Adipose tissue (tissue), 3 donors: ENCODE measurements around the gene PDLIM7. TPM values are rescaled to one million over a fixed set of nuclear protein-coding genes. Genes with fewer than 3 reads are reported as not detected.

Source experiments
- H3K27ac ChIP-seq: one replicate; pipeline ENCODE4 v1.5.1; 2013; ENCODE audit warnings: low read depth, low read length
- WGBS, 3 donors: extraction: QIAGEN DNeasy Blood & Tissue Kit; methylation state at CpG; one replicate each; pipeline ENCODE4 v1.1.7; 2013; 5-methylcytosine and 5-hydroxymethylcytosine counted together
- polyA plus RNA-seq, 3 donors: library from polyadenylated mRNA; stranded (reverse); fragments of 200-250 nt; gene quantifications; one replicate each; pipeline ENCODE4 v1.2.3, GENCODE V29; 2013
- donor health status: healthy with polysubstance abuse.
- donor health status: Bipolar disorder and iron deficiency.
- donor health status: healthy.

The PDLIM7 gene
- polyA plus RNA-seq, 3 donors: 10.5 to 105 (median 54.0) TPM

DNA sequence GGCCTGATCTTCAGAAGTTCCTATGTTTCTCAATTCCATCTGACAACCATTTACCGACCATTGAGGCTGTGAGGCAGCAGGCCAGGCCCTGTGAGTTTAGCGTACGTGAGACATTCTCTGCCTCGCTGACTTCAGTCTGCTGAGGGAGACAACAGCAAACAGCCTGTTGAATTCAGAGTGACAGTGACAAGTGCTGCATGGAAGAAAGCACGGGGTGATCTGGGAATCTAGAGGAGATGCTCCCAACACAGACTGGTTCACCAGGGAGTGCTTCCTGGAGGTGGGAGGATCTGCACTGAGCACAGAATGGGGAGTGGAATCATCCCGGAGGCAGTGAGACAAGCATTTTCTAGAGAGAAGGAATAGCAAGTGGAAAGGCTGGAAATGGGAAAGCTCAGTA is 29.4 kb upstream of the PDLIM7 start:
- H3K27ac ChIP-seq: no peak overlapping the region
- WGBS, 3 donors: 85 to 92% (median 91%) methylated on average over 6 of the region's 6 CpGs

DNA sequence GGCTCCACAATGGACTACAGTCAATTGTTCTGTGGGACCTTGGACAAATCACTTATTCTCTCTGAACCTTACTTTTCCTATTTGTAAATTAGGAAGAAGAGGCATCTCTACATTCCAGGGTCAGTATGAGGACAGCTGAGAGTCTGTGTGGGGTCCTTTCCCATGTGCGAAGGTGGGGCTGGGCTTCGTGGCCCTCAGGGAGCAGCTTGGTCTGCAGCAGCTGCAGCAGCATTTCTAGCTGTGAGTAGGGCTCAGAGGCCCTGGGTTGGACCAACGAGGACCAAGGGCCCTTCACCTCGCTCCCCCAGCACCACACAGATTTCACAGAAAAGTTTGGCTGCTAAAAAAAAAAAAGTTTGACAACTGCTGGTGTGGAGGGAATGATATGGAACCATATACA is 28.8 kb upstream of the PDLIM7 start:
- WGBS, 3 donors: 93 to 95% (median 93%) methylated on average over 4 of the region's 4 CpGs
- H3K27ac ChIP-seq: no peak overlapping the region

- H3K27ac ChIP-seq: no peak overlapping the region
Observed at GRCh38 chr5:177524941-177525655, 27.7 kb upstream of the PDLIM7 start.

DNA sequence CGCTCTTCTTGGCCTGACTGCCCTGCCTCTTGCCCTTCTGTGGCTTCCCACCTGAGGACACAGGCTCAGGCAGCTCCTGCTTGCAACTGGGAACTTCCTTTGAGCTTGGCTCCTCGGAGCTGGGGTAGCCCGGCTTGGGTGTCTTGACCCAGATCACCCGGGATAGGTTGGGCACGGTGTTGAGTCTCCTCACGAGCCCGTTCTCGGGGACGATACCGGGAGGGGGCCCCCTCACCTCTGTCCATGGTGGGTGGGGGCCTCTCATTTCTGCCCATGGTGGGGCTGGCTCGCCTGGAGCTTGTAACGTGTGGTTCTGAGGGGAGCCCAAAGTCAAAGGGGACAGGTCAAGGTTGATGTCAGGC is 27.1 kb upstream of the PDLIM7 start:
- H3K27ac ChIP-seq: no peak overlapping the region
- WGBS, 3 donors: 90 to 95% (median 95%) methylated on average over 12 of the region's 12 CpGs

More at GRCh38 chr5:177524941-177525655, 27.7 kb upstream of the PDLIM7 start:
- 86 to 94% (median 87%) methylated on average over 10 of the region's 10 CpGs for WGBS, 3 donors

GRCh38 chr5:177523711-177524538 is 26.5 kb upstream of the PDLIM7 start:
- WGBS, 3 donors: 94 to 98% (median 97%) methylated on average over 19 of the region's 19 CpGs
- no peak overlapping the region for H3K27ac ChIP-seq

- H3K27ac ChIP-seq: no peak overlapping the region
- 75 to 88% (median 85%) methylated on average over 2 of the region's 2 CpGs for WGBS, 3 donors
Observed at GRCh38 chr5:177520916-177521513, 23.6 kb upstream of the PDLIM7 start.

GRCh38 chr5:177520271-177520670 is 22.9 kb upstream of the PDLIM7 start:
- H3K27ac ChIP-seq: no peak overlapping the region
- 84 to 98% (median 94%) methylated on average over 3 of the region's 3 CpGs for WGBS, 3 donors

GRCh38 chr5:177519463-177520235 is 22.2 kb upstream of the PDLIM7 start:
- 76 to 89% (median 79%) methylated on average over 13 of the region's 13 CpGs for WGBS, 3 donors
- H3K27ac ChIP-seq: no peak overlapping the region

- 0% methylated on average over 95 to 96 of the region's 96 CpGs for WGBS, 3 donors
- peak within 1 kb of the TSS; percentile 35 for H3K27ac ChIP-seq
Observed at GRCh38 chr5:177516601-177517568, 19.5 kb upstream of the PDLIM7 start, which contains the start of gene DDX41. DDX41 (minus strand) TSS chr5:177516961; CDS start chr5:177516945, 16 bp downstream.

GRCh38 chr5:177515580-177515979 is 18.2 kb upstream of the PDLIM7 start:
- H3K27ac ChIP-seq: no peak overlapping the region
- WGBS, 3 donors: 87 to 89% (median 89%) methylated on average over 7 of the region's 7 CpGs

- 92 to 94% (median 93%) methylated on average over 11 of the region's 11 CpGs for WGBS, 3 donors
- H3K27ac ChIP-seq: no peak overlapping the region
Observed at GRCh38 chr5:177514541-177514940, 17.1 kb upstream of the PDLIM7 start.

GRCh38 chr5:177513500-177513899 is 16.1 kb upstream of the PDLIM7 start:
- H3K27ac ChIP-seq: no peak overlapping the region
- 94 to 98% (median 95%) methylated on average over 15 of the region's 15 CpGs for WGBS, 3 donors

GRCh38 chr5:177512736-177513380 is 15.5 kb upstream of the PDLIM7 start:
- WGBS, 3 donors: 88 to 95% (median 93%) methylated on average over 16 of the region's 16 CpGs

GRCh38 chr5:177511796-177512675 is 14.6 kb upstream of the PDLIM7 start:
- H3K27ac ChIP-seq: no peak overlapping the region
- WGBS, 3 donors: 94 to 95% (median 94%) methylated on average over 34 of the region's 34 CpGs

More at GRCh38 chr5:177512736-177513380, 15.5 kb upstream of the PDLIM7 start:
- H3K27ac ChIP-seq: no peak overlapping the region

DNA sequence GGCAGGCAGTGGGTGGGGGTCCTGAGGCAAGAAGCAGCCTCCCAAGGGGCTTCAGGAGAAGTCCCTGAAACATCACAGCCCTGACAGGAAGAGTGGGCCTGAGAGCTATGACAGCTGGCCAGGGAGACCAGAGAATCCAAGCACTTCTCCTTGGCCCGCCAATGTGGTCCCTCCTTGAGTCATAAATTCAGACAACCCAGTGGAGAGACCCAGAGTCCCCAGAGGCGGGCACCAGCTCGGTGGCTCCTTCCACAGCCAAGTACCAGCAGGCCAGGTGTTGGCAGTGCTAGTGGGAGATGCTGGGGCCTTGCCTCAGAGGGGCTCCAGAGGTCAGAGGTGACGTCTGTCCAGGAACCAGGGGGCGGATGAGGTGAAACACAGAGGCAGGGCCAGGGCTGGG is 13.8 kb upstream of the PDLIM7 start:
- WGBS, 3 donors: 83 to 92% (median 86%) methylated on average over 5 of the region's 5 CpGs
- no peak overlapping the region for H3K27ac ChIP-seq

DNA sequence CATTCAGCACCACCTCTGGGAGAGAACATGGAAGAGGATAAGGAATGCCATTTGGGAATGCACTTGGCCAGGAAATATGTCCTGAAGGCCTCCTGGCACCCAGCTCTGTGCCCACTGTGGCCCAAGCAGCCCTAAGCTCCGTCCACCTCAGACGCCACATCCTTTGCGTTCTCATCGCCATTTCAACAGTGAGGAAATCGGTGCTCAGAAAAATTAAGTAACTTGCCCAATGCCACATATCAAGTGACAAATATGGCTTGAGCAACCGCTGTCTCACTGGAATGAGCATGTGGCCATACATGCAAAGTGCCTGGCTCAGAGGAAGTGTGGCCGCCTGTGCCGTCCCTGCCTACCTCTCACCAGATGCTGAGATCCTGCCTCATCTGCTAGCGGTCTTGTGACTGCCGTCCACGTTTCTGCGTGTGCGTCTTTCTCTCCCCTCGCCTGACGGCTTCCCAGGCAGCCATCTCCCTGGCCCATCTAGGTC is 13.2 kb upstream of the PDLIM7 start:
- WGBS, 3 donors: 48 to 86% (median 71%) methylated on average over 15 of the region's 15 CpGs
- H3K27ac ChIP-seq: peak overlapping the region; percentile 76
